HepG2 (cell line): ENCODE measurements around the gene P2RY6. TPM values are rescaled to one million over a fixed set of nuclear protein-coding genes. Genes with fewer than 3 reads are reported as not detected.

Experiments used
- ATF7 ChIP-seq, 2 experiments: fragments of 450-650 bp in 1 of 2; sonication (generic) in 1 of 2; formaldehyde crosslinking in 1 of 2; IDR thresholded peaks; 2 replicates each; pipeline versions ENCODE4 v1.4.0 to v1.6.1; 2016 to 2020; ENCODE audit warnings: antibody characterized with exemption in 1 of 2, mild to moderate bottlenecking in 1 of 2, missing genetic modification reagents in 1 of 2
- ISX ChIP-seq: sonication (generic); formaldehyde crosslinking; conservative IDR thresholded peaks from 2 replicates; pipeline ENCODE4 v1.5.0; 2020; ENCODE audit warnings: missing genetic modification reagents
- JUN ChIP-seq: sonication (generic); formaldehyde crosslinking; IDR thresholded peaks from 2 replicates; pipeline ENCODE4 v1.4.0; 2020; ENCODE audit warnings: mild to moderate bottlenecking, missing genetic modification reagents
- TBP ChIP-seq: sonication (generic); formaldehyde crosslinking; IDR thresholded peaks from 2 replicates; pipeline ENCODE4 v1.5.0; 2020; ENCODE audit warnings: missing genetic modification reagents
- ZNF44 ChIP-seq: sonication (generic); formaldehyde crosslinking; IDR thresholded peaks from 2 replicates; pipeline ENCODE4 v1.5.1; 2020; ENCODE audit warnings: mild to moderate bottlenecking, missing genetic modification reagents
- polyA plus RNA-seq, 8 experiments: library from polyadenylated mRNA; depleted of rRNA in 3 of 8; stranded (reverse) in 7 of 8; unstranded in 1 of 8; fragments of >200 nt; fragmentation: Illumina TruSeq in 4 of 8; extraction: Trizol in 4 of 8; gene quantifications; 2 replicates each; pipeline versions ENCODE4 v1.2.1 to v1.2.3, GENCODE V29; 2011 to 2016; ENCODE audit warnings: low read depth in 4 of 8, missing spikeins in 1 of 8, mixed read lengths in 1 of 8; ENCODE audit not compliant: insufficient read depth in 1 of 8
- total RNA-seq, 5 experiments: library from RNA; depleted of rRNA; stranded (reverse); fragments of >200 nt; fragmentation: Illumina TruSeq; extraction: Trizol; gene quantifications; 2 replicates each; pipeline ENCODE4 v1.2.3, GENCODE V29; 2016; ENCODE audit warnings: low read depth in 1 of 5
- TF ChIP-seq, protein P1 (sequence below): sonication (generic); formaldehyde crosslinking; IDR thresholded peaks from 2 replicates; pipeline ENCODE4 v1.4.0; 2020; ENCODE audit warnings: missing genetic modification reagents, borderline replicate concordance
- TF ChIP-seq, protein P2 (sequence below): sonication (generic); formaldehyde crosslinking; IDR thresholded peaks from 2 replicates; pipeline ENCODE4 v1.8.0; 2022; ENCODE audit warnings: missing genetic modification reagents, mild to moderate bottlenecking, borderline replicate concordance
- TF ChIP-seq, protein P3 (sequence below): sonication (generic); formaldehyde crosslinking; IDR thresholded peaks from 2 replicates; pipeline ENCODE4 v1.4.0; 2020; ENCODE audit warnings: mild to moderate bottlenecking, missing genetic modification reagents

Gene P2RY6
- total and polyA plus RNA-seq, 2 of the 13 experiments (the other 11 are each of a cell fraction or from before 2014, with no cell fraction given) = 0.09 to 0.29 TPM

DNA sequence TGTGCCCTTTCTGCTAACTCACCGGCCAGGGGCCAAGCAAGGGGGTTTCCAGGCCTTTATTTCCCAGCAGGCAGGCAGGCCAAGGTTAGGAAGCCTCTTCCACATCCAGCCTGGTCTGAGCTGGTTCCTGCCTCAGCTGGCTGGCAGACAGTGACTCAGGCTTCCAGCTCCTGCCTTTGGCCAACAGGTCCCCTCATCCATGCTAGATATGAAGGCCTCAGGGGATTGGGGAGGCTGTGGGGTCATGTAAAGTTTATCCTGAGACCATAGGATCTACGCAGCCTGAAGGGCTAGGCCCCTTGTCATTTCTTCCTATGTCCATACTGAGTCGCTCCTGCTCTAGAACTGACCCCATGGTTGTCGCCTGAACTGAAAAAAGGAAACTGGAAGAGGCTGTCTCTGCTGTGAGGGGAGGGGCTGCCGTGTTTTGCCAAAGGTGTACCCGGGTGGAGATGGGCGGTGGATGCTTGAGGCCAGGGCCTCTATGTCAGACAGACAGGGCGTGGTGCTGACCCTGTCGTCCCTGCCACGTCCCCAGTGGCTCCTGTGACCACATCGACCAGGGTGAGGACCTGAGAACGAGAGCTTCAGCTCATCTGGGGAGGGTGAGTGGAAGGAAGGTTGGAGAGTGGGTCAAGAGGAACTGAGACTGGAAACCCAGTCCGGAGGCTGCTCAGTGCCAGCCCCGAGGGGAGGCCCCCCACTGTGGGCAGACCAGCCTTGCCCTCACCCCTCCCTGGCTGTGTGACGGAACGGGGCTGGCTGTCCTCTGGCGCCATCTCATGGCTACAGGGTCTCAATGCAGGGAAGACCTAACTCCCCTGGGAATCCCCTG, 17.0 kb downstream of the P2RY6 start (continued):
- TF ChIP-seq, protein P1, sequence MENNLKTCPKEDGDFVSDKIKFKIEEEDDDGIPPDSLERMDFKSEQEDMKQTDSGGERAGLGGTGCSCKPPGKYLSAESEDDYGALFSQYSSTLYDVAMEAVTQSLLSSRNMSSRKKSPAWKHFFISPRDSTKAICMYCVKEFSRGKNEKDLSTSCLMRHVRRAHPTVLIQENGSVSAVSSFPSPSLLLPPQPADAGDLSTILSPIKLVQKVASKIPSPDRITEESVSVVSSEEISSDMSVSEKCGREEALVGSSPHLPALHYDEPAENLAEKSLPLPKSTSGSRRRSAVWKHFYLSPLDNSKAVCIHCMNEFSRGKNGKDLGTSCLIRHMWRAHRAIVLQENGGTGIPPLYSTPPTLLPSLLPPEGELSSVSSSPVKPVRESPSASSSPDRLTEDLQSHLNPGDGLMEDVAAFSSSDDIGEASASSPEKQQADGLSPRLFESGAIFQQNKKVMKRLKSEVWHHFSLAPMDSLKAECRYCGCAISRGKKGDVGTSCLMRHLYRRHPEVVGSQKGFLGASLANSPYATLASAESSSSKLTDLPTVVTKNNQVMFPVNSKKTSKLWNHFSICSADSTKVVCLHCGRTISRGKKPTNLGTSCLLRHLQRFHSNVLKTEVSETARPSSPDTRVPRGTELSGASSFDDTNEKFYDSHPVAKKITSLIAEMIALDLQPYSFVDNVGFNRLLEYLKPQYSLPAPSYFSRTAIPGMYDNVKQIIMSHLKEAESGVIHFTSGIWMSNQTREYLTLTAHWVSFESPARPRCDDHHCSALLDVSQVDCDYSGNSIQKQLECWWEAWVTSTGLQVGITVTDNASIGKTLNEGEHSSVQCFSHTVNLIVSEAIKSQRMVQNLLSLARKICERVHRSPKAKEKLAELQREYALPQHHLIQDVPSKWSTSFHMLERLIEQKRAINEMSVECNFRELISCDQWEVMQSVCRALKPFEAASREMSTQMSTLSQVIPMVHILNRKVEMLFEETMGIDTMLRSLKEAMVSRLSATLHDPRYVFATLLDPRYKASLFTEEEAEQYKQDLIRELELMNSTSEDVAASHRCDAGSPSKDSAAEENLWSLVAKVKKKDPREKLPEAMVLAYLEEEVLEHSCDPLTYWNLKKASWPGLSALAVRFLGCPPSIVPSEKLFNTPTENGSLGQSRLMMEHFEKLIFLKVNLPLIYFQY (CRISPR knock-in tag) = no peak
- TF ChIP-seq ATF7 (IDR thresholded peaks at IDR 0.05) (no peak), ATF7 (CRISPR knock-in tag; IDR thresholded peaks at IDR 0.05) (no peak), TBP (CRISPR knock-in tag) (no peak), JUN (0 out of 2 replicates have a peak, but pooled peaks have one; percentile 24), ISX (no peak), ZNF44 (no peak)
- TF ChIP-seq, protein P2, sequence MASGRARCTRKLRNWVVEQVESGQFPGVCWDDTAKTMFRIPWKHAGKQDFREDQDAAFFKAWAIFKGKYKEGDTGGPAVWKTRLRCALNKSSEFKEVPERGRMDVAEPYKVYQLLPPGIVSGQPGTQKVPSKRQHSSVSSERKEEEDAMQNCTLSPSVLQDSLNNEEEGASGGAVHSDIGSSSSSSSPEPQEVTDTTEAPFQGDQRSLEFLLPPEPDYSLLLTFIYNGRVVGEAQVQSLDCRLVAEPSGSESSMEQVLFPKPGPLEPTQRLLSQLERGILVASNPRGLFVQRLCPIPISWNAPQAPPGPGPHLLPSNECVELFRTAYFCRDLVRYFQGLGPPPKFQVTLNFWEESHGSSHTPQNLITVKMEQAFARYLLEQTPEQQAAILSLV = no peak; the same call in 1 of the 2 replicates
- TF ChIP-seq, protein P3, sequence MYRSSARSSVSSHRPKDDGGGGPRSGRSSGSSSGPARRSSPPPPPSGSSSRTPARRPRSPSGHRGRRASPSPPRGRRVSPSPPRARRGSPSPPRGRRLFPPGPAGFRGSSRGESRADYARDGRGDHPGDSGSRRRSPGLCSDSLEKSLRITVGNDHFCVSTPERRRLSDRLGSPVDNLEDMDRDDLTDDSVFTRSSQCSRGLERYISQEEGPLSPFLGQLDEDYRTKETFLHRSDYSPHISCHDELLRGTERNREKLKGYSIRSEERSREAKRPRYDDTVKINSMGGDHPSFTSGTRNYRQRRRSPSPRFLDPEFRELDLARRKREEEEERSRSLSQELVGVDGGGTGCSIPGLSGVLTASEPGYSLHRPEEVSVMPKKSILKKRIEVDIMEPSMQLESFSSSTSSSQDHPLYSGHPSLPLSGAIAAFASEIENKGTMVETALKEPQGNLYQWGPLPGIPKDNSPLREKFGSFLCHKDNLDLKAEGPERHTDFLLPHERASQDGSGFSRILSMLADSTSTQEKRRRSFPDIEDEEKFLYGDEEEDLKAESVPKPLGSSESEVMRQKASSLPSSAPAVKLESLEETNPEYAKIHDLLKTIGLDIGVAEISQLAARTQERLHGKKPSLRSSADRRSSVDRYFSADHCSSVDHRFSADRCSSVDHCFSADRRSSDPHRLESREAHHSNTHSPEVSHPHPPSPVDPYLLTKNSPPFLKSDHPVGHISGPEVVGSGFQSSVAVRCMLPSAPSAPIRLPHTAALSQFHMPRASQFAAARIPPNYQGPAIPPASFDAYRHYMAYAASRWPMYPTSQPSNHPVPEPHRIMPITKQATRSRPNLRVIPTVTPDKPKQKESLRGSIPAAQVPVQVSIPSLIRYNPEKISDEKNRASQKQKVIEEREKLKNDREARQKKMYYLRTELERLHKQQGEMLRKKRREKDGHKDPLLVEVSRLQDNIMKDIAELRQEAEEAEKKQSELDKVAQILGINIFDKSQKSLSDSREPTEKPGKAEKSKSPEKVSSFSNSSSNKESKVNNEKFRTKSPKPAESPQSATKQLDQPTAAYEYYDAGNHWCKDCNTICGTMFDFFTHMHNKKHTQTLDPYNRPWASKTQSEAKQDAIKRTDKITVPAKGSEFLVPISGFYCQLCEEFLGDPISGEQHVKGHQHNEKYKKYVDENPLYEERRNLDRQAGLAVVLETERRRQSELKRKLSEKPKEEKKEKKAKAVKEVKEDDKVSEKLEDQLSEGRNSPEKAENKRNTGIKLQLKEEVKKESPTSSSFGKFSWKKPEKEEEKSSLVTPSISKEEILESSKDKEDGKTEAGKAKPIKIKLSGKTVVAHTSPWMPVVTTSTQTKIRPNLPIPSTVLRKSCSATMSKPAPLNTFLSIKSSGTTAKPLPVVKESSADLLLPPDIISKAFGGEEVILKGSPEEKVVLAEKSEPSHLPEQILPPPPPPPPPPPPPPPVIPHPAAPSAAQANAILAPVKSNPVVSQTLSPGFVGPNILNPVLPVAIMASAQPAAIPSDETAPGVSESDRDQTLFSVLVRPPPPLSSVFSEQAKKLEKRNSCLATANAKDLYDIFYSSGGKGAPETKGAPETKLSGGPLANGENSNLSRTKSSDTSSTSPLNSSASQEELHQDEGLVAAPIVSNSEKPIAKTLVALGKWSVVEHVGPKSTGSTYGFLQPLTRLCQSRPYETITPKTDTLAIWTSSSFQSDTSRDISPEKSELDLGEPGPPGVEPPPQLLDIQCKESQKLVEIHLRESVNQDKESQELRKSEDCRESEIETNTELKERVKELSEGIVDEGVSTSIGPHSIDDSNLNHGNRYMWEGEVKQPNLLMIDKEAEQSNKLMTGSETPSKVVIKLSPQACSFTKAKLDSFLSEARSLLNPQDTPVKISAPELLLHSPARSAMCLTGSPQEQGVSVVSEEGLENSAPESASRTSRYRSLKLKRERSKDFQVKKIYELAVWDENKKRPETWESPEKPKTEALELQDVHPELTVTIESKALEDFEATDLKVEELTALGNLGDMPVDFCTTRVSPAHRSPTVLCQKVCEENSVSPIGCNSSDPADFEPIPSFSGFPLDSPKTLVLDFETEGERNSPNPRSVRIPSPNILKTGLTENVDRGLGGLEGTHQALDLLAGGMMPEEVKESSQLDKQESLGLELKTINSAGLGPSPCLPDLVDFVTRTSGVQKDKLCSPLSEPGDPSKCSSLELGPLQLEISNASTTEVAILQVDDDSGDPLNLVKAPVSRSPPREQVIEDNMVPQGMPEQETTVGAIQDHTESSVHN (CRISPR knock-in tag) = no peak
